ACC112 (cell line): ENCODE results near the gene MAN2B1.
"Not testable (repeated sequence)": the region's sequence is repeated elsewhere in the genome, so short reads cannot be mapped to it uniquely, and the experiment has no call there.

ENCODE experiments used
- H2AFZ ChIP-seq: fragments of 200-600 bp; sonication (generic); one replicate; pipeline ENCODE4 v1.6.0; 2017; ENCODE audit warnings: antibody characterized with exemption, low read length; ENCODE audit not compliant: unreplicated experiment
- H3K27ac ChIP-seq: fragments of 200-600 bp; sonication (generic); 2 replicates; pipeline ENCODE4 v1.5.1; 2014; ENCODE audit warnings: low read depth, mild to moderate bottlenecking, antibody characterized with exemption, low read length, moderate library complexity
- H3K27me3 ChIP-seq: fragments of 200-600 bp; sonication (generic); 2 replicates; pipeline ENCODE4 v1.6.1; 2014; ENCODE audit warnings: mild to moderate bottlenecking, antibody characterized with exemption, low read length, moderate library complexity, mixed read lengths; ENCODE audit not compliant: insufficient read depth
- H3K36me3 ChIP-seq: fragments of 200-600 bp; sonication (generic); 2 replicates; pipeline ENCODE4 v1.6.1; 2016; ENCODE audit warnings: mild to moderate bottlenecking, antibody characterized with exemption, low read length, moderate library complexity, mixed read lengths; ENCODE audit not compliant: insufficient read depth
- H3K4me1 ChIP-seq: fragments of 200-600 bp; sonication (generic); one replicate; pipeline ENCODE4 v1.6.1; 2016; ENCODE audit warnings: low read length, mixed read lengths; ENCODE audit not compliant: insufficient read depth, unreplicated experiment, control insufficient read depth
- H3K4me3 ChIP-seq: fragments of 200-600 bp; sonication (generic); 2 replicates; pipeline ENCODE4 v1.5.1; 2014; ENCODE audit warnings: mild to moderate bottlenecking, low read depth, low read length
- H3K79me2 ChIP-seq: fragments of 200-600 bp; sonication (generic); one replicate; pipeline ENCODE4 v1.6.0; 2016; ENCODE audit warnings: low read length; ENCODE audit not compliant: control insufficient read depth, unreplicated experiment, insufficient read depth

Gene MAN2B1

GRCh38 chr19:12646551-12646950 is 20.0 kb downstream of the MAN2B1 start:
- Histone ChIP-seq H3K79me2 (no peaks in the 10 kb centered on the region), H3K4me1 (no peaks in the 10 kb centered on the region), H3K27me3 (no peaks in the 10 kb centered on the region), H3K36me3 (no peaks in the 10 kb centered on the region), H2AFZ (no peak overlapping the region), H3K27ac (no peak overlapping the region), H3K4me3 (no peak overlapping the region)

DNA sequence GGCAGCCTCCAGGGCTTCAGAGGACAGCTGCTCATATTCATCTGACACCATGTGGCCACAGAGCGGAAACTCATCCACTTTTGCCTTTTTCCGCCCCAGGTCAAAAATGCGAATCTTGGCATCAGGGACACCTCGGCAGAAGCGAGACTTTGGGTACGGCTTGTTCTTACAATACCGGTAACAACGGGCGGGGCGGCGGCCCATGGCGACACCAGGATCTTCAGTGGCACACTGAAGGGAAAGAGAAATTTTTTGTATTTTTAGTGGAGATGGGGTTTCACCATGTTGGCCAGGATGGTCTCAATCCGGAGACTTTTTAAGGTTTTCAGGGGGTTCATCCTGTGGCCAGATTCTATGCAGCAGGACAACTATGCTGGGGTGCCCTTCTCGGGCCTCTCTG is 22.8 kb downstream of the MAN2B1 start:
- not testable (repeated sequence) for H3K27ac ChIP-seq, H3K4me1 ChIP-seq, H3K36me3 ChIP-seq, H2AFZ ChIP-seq, H3K79me2 ChIP-seq, H3K4me3 ChIP-seq, H3K27me3 ChIP-seq

GRCh38 chr19:12642506-12642905 is 24.0 kb downstream of the MAN2B1 start:
- no peaks in the 10 kb centered on the region for H3K4me1 ChIP-seq
- no peaks in the 10 kb centered on the region for H3K79me2 ChIP-seq
- H3K36me3 ChIP-seq, result no peaks in the 10 kb centered on the region
- no peak overlapping the region for H3K4me3 ChIP-seq
- H3K27me3 ChIP-seq, result no peaks in the 10 kb centered on the region
- no peak overlapping the region for H3K27ac ChIP-seq
- H2AFZ ChIP-seq, result no peak overlapping the region

- Histone ChIP-seq H3K4me1 (no peaks in the 10 kb centered on the region), H2AFZ (no peak overlapping the region), H3K4me3 (no peak overlapping the region), H3K27me3 (no peaks in the 10 kb centered on the region), H3K36me3 (no peaks in the 10 kb centered on the region), H3K79me2 (no peaks in the 10 kb centered on the region), H3K27ac (no peak overlapping the region)
Observed at GRCh38 chr19:12641456-12641855, 25.1 kb downstream of the MAN2B1 start.

- peak overlapping the region; percentile 37; the same call in 1 of the 2 replicates for H3K4me3 ChIP-seq
- H2AFZ ChIP-seq, result peak overlapping the region; percentile 25
Observed at GRCh38 chr19:12639901-12640613, 26.5 kb downstream of the MAN2B1 start.

DNA sequence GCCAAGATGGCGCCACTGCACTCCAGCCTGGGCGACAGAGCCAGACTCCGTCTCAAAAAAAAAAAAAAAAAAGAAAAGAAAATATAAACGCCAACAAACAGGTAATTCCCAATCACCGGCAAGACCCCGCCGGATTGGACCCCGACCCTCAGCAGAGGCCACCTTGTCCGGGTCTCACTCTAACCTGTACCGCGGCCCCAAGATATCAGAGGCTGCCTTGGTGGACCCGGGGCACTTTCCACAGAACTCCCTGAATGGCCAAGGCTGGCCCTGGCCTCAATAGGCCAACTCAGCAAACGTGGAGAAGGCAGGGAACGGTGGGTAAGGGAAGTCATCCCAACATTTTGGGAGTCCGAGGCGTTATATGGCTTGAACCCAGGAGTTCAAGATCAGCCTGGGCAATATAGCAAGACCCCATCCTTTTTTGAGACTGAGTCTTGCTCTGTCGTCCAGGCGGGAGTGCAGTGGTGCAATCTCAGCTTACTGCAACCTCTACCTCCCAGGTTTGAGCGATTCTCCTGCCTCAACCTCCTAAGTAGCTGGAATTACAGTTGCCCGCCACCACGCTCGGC is 27.8 kb downstream of the MAN2B1 start:
- Histone ChIP-seq H3K4me3 (no peak overlapping the region), H2AFZ (no peak overlapping the region), H3K27ac (no peak overlapping the region), H3K79me2 (no peaks in the 10 kb centered on the region), H3K4me1 (no peaks in the 10 kb centered on the region), H3K36me3 (no peaks in the 10 kb centered on the region), H3K27me3 (no peaks in the 10 kb centered on the region)

More at GRCh38 chr19:12639901-12640613, 26.5 kb downstream of the MAN2B1 start:
- no peaks in the 10 kb centered on the region for H3K79me2 ChIP-seq
- no peaks in the 10 kb centered on the region for H3K4me1 ChIP-seq
- H3K27me3 ChIP-seq, result no peaks in the 10 kb centered on the region
- H3K27ac ChIP-seq, result no peak overlapping the region
- no peaks in the 10 kb centered on the region for H3K36me3 ChIP-seq

DNA sequence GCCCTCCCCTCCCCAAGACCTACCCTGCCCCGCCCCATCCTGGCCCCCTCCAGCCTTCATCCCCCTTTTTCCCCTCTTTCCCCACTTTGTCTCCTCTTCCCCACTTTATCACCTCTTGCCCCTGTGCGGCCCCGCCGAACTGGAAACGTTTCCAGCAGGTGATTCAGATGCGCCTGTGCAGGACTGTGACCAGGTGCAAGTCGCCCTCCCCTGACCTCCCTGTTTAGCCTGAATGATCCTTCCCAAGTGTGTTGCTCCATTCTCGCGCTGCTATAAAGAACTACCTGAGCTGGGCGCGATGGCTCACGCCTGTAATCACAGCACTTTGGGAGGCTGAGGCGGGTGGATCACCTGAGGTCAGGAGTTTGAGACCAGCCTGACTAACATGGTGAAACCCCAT is 29.9 kb downstream of the MAN2B1 start:
- H2AFZ ChIP-seq, result no peak overlapping the region
- H3K27me3 ChIP-seq, result no peaks in the 10 kb centered on the region
- no peaks in the 10 kb centered on the region for H3K36me3 ChIP-seq
- H3K4me3 ChIP-seq, result no peak overlapping the region
- H3K79me2 ChIP-seq, result no peaks in the 10 kb centered on the region
- no peaks in the 10 kb centered on the region for H3K4me1 ChIP-seq
- no peak overlapping the region for H3K27ac ChIP-seq

- no peaks in the 10 kb centered on the region for H3K79me2 ChIP-seq
- H3K4me3 ChIP-seq, result no peak overlapping the region
- peaks cover 52% of the 10 kb centered on the region for H3K36me3 ChIP-seq
- H3K27me3 ChIP-seq, result no peaks in the 10 kb centered on the region
- H3K27ac ChIP-seq, result no peak overlapping the region
- H3K4me1 ChIP-seq, result no peaks in the 10 kb centered on the region
- H2AFZ ChIP-seq, result no peak overlapping the region
Observed at GRCh38 chr19:12629215-12629614, 37.3 kb downstream of the MAN2B1 start.

DNA sequence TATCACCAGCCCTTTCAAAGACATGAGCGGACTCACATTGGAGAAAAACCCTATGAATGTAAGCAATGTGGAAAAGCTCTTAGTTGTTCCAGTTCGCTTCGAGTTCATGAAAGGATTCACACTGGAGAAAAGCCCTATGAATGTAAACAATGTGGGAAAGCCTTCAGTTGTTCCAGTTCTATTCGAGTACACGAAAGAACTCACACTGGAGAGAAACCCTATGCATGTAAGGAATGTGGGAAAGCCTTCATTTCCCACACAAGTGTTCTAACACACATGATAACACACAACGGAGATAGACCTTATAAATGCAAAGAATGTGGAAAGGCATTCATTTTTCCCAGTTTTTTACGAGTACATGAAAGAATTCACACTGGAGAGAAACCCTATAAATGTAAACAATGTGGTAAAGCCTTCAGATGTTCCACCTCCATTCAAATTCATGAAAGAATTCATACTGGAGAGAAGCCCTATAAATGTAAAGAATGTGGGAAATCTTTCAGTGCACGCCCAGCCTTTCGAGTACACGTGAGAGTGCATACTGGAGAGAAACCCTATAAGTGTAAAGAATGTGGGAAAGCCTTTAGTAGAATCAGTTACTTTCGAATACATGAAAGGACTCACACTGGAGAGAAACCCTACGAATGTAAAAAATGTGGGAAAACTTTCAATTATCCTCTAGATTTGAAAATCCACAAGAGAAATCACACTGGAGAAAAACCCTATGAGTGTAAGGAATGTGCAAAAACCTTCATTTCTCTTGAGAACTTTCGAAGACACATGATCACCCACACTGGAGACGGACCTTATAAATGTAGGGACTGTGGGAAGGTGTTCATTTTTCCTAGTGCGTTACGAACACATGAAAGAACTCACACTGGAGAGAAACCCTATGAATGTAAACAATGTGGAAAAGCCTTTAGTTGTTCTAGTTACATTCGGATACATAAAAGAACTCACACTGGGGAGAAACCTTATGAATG is 38.2 kb downstream of the MAN2B1 start:
- no peaks in the 10 kb centered on the region for H3K4me1 ChIP-seq
- no peak overlapping the region for H3K27ac ChIP-seq
- H2AFZ ChIP-seq, result no peak overlapping the region
- peaks cover 57% of the 10 kb centered on the region for H3K36me3 ChIP-seq
- H3K79me2 ChIP-seq, result peaks cover 2% of the 10 kb centered on the region
- H3K4me3 ChIP-seq, result no peak overlapping the region
- H3K27me3 ChIP-seq, result no peaks in the 10 kb centered on the region

GRCh38 chr19:12626958-12627357 is 39.6 kb downstream of the MAN2B1 start:
- Histone ChIP-seq H2AFZ (no peak overlapping the region), H3K79me2 (peaks cover 9% of the 10 kb centered on the region), H3K27ac (no peak overlapping the region), H3K36me3 (peaks cover 60% of the 10 kb centered on the region), H3K4me1 (no peaks in the 10 kb centered on the region), H3K4me3 (no peak overlapping the region), H3K27me3 (no peaks in the 10 kb centered on the region)
